Measurements from ENCODE around the gene CENPL.

GRCh38 chr1:173866413-173867115 is 41.9 kb upstream of the CENPL start:
- TF ChIP-seq CTCF (tag by site-specific recombination; IDR thresholded peaks at IDR 0.05) (no peak), ZNF274 (IDR thresholded peaks at IDR 0.05; ENCODE audit: low read length) (no peak), ZNF274 (tag by site-specific recombination; IDR thresholded peaks at IDR 0.05; ENCODE audit: borderline replicate concordance) (no peak)

Measured in HEK293 (cell line).